Nucleus accumbens (tissue), 56 donors: ENCODE results near the gene SPAG16.
"Not testable (repeated sequence)": the region's sequence is repeated elsewhere in the genome, so short reads cannot be mapped to it uniquely, and the experiment has no call there.

Experiments used
- DNase-seq, 56 donors: peaks; one replicate each; lab custom pipeline; 2025; lab: John Stamatoyannopoulos, UW

Gene SPAG16

GRCh38 chr2:213266421-213266820 is 17.8 kb upstream of the SPAG16 start:
- DNase-seq: no peak

GRCh38 chr2:213271947-213272346 is 12.3 kb upstream of the SPAG16 start:
- DNase-seq: no peak

GRCh38 chr2:213274143-213274542 is 10.1 kb upstream of the SPAG16 start:
- DNase-seq: no peak

GRCh38 chr2:213275265-213275664 is 9.0 kb upstream of the SPAG16 start:
- no peak for DNase-seq

- DNase-seq: not testable (repeated sequence)
Observed at GRCh38 chr2:213277134-213277533, 7.1 kb upstream of the SPAG16 start.

DNA sequence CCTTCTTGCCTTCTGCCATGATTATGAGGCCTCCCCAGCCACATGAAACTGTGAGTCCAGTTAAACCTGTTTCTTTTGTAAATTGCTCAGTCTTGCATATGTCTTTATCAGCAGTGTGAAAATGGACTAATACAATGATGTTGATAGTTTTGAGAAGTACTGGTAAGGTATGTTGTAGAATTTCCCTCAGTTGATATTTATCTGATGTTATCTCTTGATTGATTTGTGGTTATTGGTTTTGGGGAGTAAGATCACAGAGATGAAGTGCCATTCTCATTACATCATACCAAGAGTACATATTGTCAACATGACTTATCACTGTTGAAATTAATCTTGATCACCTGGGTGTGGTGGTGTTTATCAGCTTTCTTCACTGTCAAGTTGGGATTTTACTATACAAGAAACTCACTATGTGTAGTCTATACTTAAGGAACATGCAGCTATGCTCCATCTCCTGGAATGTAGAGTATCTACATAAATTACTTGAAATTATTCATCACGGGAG is 5.1 kb upstream of the SPAG16 start:
- no peak for DNase-seq

DNA sequence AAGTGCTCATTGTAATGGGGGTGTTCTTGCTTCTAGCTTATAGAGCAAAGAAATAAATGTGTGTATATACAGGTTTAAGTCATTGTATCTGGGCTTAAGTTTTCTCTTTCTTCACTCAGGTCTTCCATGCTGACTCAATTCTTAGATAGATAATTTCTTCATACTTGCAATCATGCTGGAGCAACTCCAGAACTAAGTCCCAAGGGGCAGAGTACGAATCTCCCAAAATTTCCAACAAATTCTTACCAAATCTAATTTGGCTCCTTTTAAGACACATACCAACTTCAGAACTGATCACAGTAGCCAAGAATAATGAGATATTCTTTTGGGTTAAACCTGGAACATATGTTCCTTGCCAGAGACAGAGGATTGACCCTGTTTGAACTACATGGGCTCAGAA is 4.3 kb upstream of the SPAG16 start:
- no peak for DNase-seq

- no peak for DNase-seq
Observed at GRCh38 chr2:213281156-213281555, 3.1 kb upstream of the SPAG16 start.

DNA sequence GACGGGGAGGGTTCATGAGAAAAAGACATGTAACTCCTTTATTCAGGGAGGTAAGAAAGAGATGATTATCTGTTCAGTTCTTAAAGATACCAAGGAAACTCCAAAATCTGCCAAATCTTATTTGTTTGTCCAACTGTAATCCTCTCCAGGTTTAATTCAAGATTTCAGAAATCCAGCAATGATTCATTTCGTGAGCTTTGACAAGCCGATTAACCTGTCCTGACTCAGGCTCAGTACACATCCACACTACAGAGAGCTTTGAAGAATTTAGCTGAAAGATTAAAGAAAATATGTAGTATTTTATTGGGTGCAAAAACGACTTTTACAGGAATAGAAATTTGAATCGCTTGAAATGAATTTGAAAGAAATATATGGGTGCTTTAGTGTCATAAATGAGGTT is 1.1 kb downstream of the SPAG16 start:
- DNase-seq: no peak

- DNase-seq: no peak
Observed at GRCh38 chr2:213286161-213286560, 1.9 kb downstream of the SPAG16 start.

DNA sequence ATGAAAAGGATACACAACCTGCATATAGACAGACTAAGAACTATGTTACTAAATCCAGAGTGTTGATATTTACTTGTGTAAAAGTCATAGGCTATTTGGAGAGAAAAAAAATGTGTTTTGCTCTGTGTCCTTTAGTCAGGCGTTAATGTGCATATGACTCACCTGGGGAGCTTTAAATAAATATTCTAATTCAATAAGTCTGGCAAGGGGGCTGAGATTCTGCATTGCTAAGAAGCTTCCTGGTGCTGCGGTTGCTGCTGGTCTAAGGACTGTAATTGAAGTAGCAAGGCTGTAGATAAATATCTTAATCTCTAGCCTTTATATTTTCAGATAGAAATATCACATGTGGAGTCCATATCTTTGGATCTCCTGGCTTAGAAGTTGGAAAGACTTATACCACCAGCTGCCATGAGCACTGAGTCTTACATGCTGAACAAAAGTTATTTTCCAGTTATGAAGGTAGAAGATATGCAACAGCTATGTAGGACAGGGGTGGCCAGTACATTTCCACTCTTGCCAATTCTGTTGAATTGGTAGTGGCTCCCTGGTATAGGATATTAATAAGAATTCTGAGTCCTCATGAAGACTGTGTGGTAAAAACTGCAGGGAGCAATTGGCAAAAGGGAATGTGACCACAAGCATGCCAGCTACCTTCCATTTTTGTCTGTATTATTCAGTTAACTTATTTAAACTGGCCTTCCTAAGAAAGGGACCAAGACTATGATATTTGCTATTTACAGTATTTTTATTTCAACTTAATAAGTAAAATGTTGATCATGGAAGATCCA is 4.8 kb downstream of the SPAG16 start:
- no peak for DNase-seq

DNA sequence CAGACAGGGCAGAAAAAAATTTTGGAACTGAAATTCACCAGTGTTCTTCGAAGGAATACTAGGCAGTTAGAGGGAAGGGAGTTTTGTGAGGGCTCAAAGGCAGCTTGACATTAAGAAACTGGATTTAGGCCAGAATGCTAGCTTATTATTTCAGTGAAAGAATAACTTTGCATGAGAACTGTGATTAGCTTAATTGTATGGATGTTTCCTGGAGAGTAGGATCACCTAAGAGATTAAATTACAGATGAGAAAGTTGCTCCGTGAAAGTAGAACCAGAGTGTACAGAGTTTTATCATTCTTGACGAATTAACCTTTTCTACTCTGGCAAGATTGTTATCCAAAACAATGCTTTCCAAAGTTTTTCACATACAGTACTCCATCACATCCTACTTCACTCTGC is 6.2 kb downstream of the SPAG16 start:
- no peak for DNase-seq

DNA sequence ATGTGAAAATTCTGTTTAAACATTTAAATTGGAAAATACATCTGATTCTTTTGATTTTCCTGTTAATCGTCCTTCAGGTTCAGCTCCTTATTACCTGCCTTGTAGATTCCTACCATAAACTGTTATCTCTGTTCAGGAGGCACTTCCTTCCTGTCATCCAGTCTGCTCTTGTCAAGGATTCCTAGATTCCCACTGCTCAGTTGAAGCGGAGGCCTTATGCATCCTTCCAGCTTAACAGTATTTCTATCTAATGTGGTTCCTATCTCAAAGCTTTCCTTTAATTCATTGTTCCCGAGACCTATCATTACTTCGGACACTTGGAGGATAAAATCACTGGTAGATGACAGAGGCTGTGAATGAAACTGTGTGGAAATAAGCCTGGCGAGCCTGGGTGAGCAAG is 12.0 kb downstream of the SPAG16 start:
- DNase-seq: no peak

DNA sequence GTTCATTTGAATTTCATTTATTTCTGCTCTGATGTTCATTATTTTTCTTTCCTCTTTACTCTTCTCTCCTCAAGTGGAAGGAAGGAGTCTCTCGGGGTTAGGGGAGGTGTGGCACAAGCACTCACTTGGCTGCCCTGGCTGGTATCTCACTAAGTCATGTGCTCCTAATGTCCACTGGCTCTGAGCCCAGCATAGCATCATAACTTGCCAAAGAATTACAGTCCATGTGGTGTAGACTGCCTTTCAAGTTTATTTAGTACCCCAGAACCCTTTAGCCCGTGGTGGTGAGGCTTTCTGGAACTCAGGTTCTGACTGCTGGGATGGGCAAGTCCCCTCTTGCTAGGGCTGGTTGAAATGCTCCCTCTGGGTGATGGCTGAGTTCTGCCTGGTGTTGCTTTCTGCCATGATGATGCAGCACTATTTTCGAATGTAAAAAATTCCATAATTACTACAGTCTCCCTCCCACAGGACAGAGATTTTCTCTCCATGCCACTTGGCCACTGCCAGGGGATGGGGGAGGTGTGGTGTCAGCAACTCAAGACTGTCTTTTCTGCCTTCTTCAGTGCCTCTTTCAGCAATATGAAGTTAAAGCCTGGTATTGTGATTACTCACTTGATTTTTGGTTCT is 22.2 kb downstream of the SPAG16 start:
- no peak for DNase-seq

DNA sequence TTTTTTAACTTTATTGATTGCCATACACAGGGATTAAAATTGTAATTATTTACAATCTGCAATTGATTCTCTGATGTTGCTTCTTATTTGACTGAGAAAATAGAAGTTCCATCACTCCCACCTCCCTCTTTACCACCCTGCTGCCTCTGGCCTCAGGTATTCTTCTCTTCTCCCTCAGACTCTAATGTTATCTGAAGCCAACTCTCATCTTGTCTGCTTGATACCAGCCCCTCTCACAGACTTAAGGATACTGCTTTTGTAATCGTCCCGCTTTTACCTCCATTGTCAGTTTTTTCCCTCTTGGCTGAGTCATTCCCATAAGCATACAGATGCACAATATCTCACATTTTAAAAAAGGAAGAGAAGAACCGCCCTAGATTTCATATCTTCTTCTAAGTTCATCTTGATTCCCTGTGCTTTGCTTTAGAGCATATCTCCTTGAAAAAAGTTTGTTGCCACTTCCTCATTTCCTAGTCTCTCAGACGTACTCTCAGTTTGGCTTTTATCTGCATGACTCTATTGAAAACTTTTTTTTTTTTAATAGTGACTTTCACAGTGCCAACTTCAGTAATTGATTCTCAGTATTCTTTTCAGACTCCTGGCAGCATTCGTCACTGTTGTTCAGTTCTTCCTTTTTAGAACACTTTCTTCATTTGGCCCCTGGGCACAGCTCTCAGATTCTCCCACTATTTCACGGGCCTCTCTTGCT is 31.1 kb downstream of the SPAG16 start:
- no peak for DNase-seq

- DNase-seq: no peak
Observed at GRCh38 chr2:213316001-213316735, 31.9 kb downstream of the SPAG16 start.

GRCh38 chr2:213317929-213318328 is 33.7 kb downstream of the SPAG16 start:
- DNase-seq: no peak

DNA sequence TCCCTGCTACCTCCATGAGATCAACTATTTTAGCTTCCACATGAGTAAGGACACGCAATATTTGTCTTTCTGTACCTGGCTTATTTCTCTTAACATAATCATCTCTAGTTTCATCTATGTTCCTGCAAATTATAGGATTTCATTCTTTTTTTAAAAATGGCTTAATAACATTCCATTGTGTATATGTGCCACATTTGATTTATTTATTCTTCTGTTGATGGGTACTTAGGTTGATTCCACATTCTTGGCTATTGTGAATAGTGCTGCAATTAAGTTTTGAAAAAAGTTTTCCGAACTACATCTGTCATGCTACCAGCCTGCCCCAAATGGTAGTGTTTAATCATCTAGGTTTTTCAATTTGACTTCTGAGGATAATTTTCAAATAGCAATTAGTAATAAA is 36.3 kb downstream of the SPAG16 start:
- no peak for DNase-seq

DNA sequence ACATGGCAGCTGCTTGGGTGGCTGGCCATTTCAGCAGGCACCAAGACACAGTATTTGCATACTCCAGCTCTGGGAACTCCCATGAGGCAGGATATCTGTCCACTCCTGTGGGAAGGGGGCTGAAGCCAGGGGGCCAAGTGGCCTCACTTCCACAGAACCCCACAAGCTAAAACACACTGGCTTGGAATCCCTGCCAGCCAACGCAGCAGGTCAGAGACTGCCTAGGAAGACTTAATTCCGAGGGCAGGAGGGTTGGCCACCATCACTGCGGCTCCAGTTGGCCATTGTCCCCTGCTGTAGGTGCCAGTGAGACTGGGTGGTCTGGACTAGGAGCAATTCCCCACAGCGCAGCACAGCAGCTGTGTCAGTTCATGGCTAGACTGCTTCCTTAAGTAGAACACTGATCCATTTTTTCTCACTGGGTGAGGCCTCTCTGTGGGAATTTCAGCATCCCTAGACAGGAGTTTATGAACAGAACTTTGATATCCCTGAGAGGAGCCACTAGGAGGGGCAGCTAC is 52.0 kb downstream of the SPAG16 start:
- DNase-seq: no peak

DNA sequence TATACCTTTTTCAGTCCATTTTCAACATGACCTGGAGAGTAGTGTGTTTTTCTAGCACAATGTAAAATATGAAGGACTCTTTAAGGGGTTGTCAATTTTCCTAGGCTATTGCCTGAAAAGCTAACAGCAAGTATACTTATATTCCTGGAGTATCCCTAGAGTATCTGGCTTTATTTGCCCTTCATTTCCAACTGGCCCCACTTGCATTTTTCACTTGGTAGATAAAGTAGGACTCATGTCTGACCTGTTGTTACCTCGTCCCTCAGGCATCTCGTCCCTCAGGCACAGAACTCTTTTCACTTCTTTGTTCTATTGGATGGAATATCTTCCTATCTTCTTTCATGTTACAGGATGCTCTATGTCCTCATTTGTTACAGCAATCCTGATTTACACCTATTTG is 69.2 kb downstream of the SPAG16 start:
- no peak for DNase-seq

GRCh38 chr2:213376644-213377043 is 92.4 kb downstream of the SPAG16 start:
- no peak for DNase-seq
